Endothelial cell of umbilical vein (primary cell): ENCODE results near the gene LCE6A. TPM values are rescaled to one million over a fixed set of nuclear protein-coding genes. Genes with fewer than 3 reads are reported as not detected.

Source experiments
- BruUV-seq: library from RNA; stranded (reverse); fragments of 400-500 nt; replicated peaks from 2 replicates; lab custom pipeline; 2021; lab: Mats Ljungman, UMichigan
- CTCF ChIA-PET: fragments of 300-600, 350-600 bp; sonication (Branson Sonifier 250); formaldehyde crosslinking; loops from one replicate; lab custom pipeline; 2021; ENCODE audit warnings: antibody characterized with exemption, inconsistent platforms; lab: Charles Lee
- POLR2A ChIA-PET: fragments of 300-600, 350-600 bp; sonication (Branson Sonifier 250); formaldehyde crosslinking; loops from one replicate; lab custom pipeline; 2021; ENCODE audit warnings: antibody characterized with exemption, inconsistent platforms; lab: Charles Lee
- DNase-seq: peaks from one replicate; pipeline ENCODE4 v3.0.0-alpha.2; 2011; ENCODE audit warnings: low read depth, low spot score
- FAIRE-seq: peaks from 2 replicates; lab custom pipeline; 2011; peaks lifted over from hg19 to GRCh38; lab: Jason Lieb, UNC
- H2AFZ ChIP-seq: 2 replicates; pipeline ENCODE4 v1.6.0; 2012; ENCODE audit warnings: low read depth, low read length, control low read depth, inconsistent platforms
- H3K27ac ChIP-seq: 2 replicates; pipeline ENCODE4 v1.5.1; 2011; ENCODE audit warnings: low read depth, mild to moderate bottlenecking, control low read depth, low read length, moderate library complexity; ENCODE audit not compliant: insufficient read depth
- H3K27me3 ChIP-seq, 2 experiments: 2 replicates each; pipeline versions ENCODE4 v1.6.0 to v1.6.1; 2011; ENCODE audit warnings: low read length in 2 of 2, mixed read lengths in 1 of 2; ENCODE audit not compliant: control insufficient read depth in 2 of 2, insufficient read depth in 2 of 2
- H3K36me3 ChIP-seq, 2 experiments: 2 replicates in 1 of 2; 3 replicates in 1 of 2; pipeline ENCODE4 v1.5.1; 2011; ENCODE audit warnings: low read length in 2 of 2, mild to moderate bottlenecking in 1 of 2, moderate library complexity in 1 of 2; ENCODE audit not compliant: control insufficient read depth in 2 of 2, insufficient read depth in 2 of 2; ENCODE audit errors: extremely low read depth in 1 of 2
- H3K4me1 ChIP-seq: 3 replicates; pipeline ENCODE4 v1.5.1; 2011; ENCODE audit warnings: mild to moderate bottlenecking, low read length; ENCODE audit not compliant: control insufficient read depth, insufficient read depth; ENCODE audit errors: extremely low read depth
- H3K4me2 ChIP-seq: 2 replicates; pipeline ENCODE4 v1.6.1; 2011; ENCODE audit warnings: low read length, control low read depth, mixed read lengths; ENCODE audit not compliant: insufficient read depth
- H3K4me3 ChIP-seq, 3 experiments: fragments of 200-600 bp in 1 of 3; sonication (generic), shearing (Covaris generic) in 1 of 3; replicated peaks in 1 of 3; 2 replicates each; pipeline ENCODE4 v1.5.1; 2011 to 2016; ENCODE audit warnings: control low read depth in 3 of 3, low read length in 3 of 3, mild to moderate bottlenecking in 2 of 3, inconsistent platforms in 1 of 3, low read depth in 1 of 3, moderate library complexity in 1 of 3; ENCODE audit not compliant: insufficient read depth in 1 of 3
- H3K79me2 ChIP-seq: 2 replicates; pipeline ENCODE4 v1.6.0; 2012; ENCODE audit warnings: low read length, inconsistent platforms; ENCODE audit not compliant: control insufficient read depth, insufficient read depth
- H3K9ac ChIP-seq: replicated peaks from 2 replicates; pipeline ENCODE3; 2011; ENCODE audit warnings: low read length, control low read depth; ENCODE audit not compliant: insufficient read depth; ENCODE audit errors: extremely low read depth
- H3K9me1 ChIP-seq: replicated peaks from 3 replicates; pipeline ENCODE4 v1.6.0; 2011; ENCODE audit warnings: mild to moderate bottlenecking, low read length; ENCODE audit not compliant: control insufficient read depth, insufficient read depth; ENCODE audit errors: extremely low read depth
- H3K9me3 ChIP-seq: replicated peaks from 2 replicates; pipeline ENCODE4 v1.5.1; 2012; ENCODE audit warnings: low read length, inconsistent platforms; ENCODE audit not compliant: control insufficient read depth, insufficient read depth
- H4K20me1 ChIP-seq: replicated peaks from 2 replicates; pipeline ENCODE3; 2011; ENCODE audit warnings: mild to moderate bottlenecking, low read length; ENCODE audit not compliant: control insufficient read depth, insufficient read depth; ENCODE audit errors: extremely low read depth
- CTCF ChIP-seq, 2 donors: IDR thresholded peaks; 1 replicate in 1 of 2; 2 replicates in 1 of 2; pipeline ENCODE4 v1.5.1; 2011; ENCODE audit warnings: low read length in 2 of 2, mild to moderate bottlenecking in 2 of 2, moderate library complexity in 2 of 2, control low read depth in 1 of 2, inconsistent platforms in 1 of 2, low read depth in 1 of 2; ENCODE audit not compliant: insufficient read depth in 1 of 2; ENCODE audit errors: extremely low read depth in 1 of 2
- EZH2 ChIP-seq: IDR thresholded peaks from 2 replicates; pipeline ENCODE4 v1.6.1; 2012; ENCODE audit warnings: borderline replicate concordance, low read depth, mild to moderate bottlenecking, moderate library complexity, low read length, inconsistent platforms; ENCODE audit not compliant: severe bottlenecking
- FOS ChIP-seq: IDR thresholded peaks from 2 replicates; pipeline ENCODE4 v1.6.1; 2011; ENCODE audit warnings: mild to moderate bottlenecking, low read length, moderate library complexity, borderline replicate concordance; ENCODE audit not compliant: insufficient read depth
- GATA2 ChIP-seq: IDR thresholded peaks from 2 replicates; pipeline ENCODE4 v1.7.0; 2011; ENCODE audit warnings: low read depth, mild to moderate bottlenecking, moderate library complexity, mixed read lengths, low read length; ENCODE audit not compliant: insufficient read length, insufficient read depth
- JUN ChIP-seq: IDR thresholded peaks from 2 replicates; pipeline ENCODE4 v1.6.1; 2011; ENCODE audit warnings: borderline replicate concordance, low read depth; ENCODE audit not compliant: insufficient read length, insufficient read depth
- MAX ChIP-seq: IDR thresholded peaks from 2 replicates; pipeline ENCODE4 v1.6.1; 2011; ENCODE audit not compliant: insufficient read depth, insufficient read length
- MYC ChIP-seq: IDR thresholded peaks from one replicate; pipeline ENCODE4 v1.6.1; 2011; ENCODE audit warnings: mild to moderate bottlenecking, low read depth, low read length
- POLR2A ChIP-seq: IDR thresholded peaks from 2 replicates; pipeline ENCODE4 v1.6.1; 2012; ENCODE audit warnings: low read depth, mild to moderate bottlenecking, control low read depth, low read length
- POLR2AphosphoS5 ChIP-seq: IDR thresholded peaks from 2 replicates; pipeline ENCODE4 v1.6.1; 2012; ENCODE audit warnings: low read depth, mild to moderate bottlenecking, control low read depth, low read length, moderate library complexity; ENCODE audit not compliant: insufficient read depth
- dilution Hi-C: fragments of 300-500 bp; cut with MboI; formaldehyde crosslinking; loops from one replicate; pipeline ENCODE4 v1.15.0; 2019; ENCODE audit warnings: low sequenced_read_pairs; ENCODE audit not compliant: extremely low pct_ligation_motif_present
- intact Hi-C: fragments of 100-400 bp; cut with micrococcal nuclease; formaldehyde crosslinking; loops from one replicate; pipeline ENCODE4 v1.10.0; 2022
- polyA plus RNA-seq, 4 experiments: library from polyadenylated mRNA; depleted of rRNA in 3 of 4; stranded (reverse) in 3 of 4; unstranded in 1 of 4; fragments of >200 nt; gene quantifications; 2 replicates each; pipeline versions ENCODE4 v1.2.1 to v1.2.3, GENCODE V29; 2011 to 2012; ENCODE audit warnings: missing spikeins in 1 of 4
- total RNA-seq: library from RNA; stranded (reverse); gene quantifications from 2 replicates; pipeline ENCODE4 v1.2.3, GENCODE V29; 2021

LCE6A gene
- total and polyA plus RNA-seq, 2 donors (not counting 3 experiments of a cell fraction or from before 2014, with no cell fraction given) = not detected

DNA sequence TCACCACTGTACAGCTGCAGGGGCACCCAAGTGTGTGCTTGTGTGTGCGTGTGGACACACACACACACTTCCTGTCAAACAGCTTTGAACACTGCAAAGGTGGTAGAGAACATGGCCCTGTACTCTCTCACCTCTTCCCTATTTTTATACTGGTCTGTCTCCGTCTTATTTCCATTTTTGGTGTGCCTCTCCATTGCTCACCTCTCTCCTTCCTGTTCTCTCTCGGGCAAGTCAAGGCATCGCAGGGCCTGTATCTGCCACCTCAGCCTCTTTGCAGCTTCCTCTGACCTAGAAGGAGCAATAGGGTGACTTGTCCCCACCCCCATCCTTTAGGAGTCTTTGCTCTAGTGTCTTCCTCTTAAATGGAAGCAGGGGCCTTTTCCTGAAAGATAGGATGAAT is 37.7 kb downstream of the LCE6A start:
- no peak overlapping the region for H3K27ac ChIP-seq
- intact Hi-C loops (no loop called here), dilution Hi-C loops (no loop called here)
- no peaks in the 10 kb centered on the region for H3K4me1 ChIP-seq
- H2AFZ ChIP-seq = no peak overlapping the region
- TF ChIP-seq POLR2A (no peak), CTCF (IDR thresholded peaks at IDR 0.05; ENCODE audit: extremely low read depth in 1 of 2, insufficient read depth in 1 of 2, low read depth in 1 of 2, low read length in 2 of 2) (no peak), EZH2 (no peak), FOS (no peak), JUN (no peak), MYC (no peak), GATA2 (no peak), MAX (no peak), POLR2AphosphoS5 (no peak)
- H3K9ac ChIP-seq = no peak overlapping the region
- no peaks in the 10 kb centered on the region for H3K79me2 ChIP-seq
- H3K4me2 ChIP-seq = no peak overlapping the region
- H4K20me1 ChIP-seq = no peaks in the 10 kb centered on the region
- BruUV-seq = no TSS peak
- CTCF ChIA-PET = no interaction called here
- no peaks in the 10 kb centered on the region for H3K9me3 ChIP-seq
- DNase-seq = no peak
- no peaks in the 10 kb centered on the region for H3K9me1 ChIP-seq
- POLR2A ChIA-PET = no interaction called here
- no peaks in the 10 kb centered on the region for H3K27me3 ChIP-seq
- no peak overlapping the region for H3K4me3 ChIP-seq
- H3K36me3 ChIP-seq = no peaks in the 10 kb centered on the region
- FAIRE-seq = no peak
